Keratinocyte (primary cell): ENCODE measurements around the gene APCDD1L.

Source experiments
- EZH2 ChIP-seq: IDR thresholded peaks from one replicate; pipeline ENCODE4 v1.6.1; 2012; ENCODE audit warnings: inconsistent platforms, mild to moderate bottlenecking, low read length, moderate library complexity
- TF ChIP-seq, protein P1 (sequence below), 3 experiments: IDR thresholded peaks in 1 of 3; conservative IDR thresholded peaks in 1 of 3; optimal IDR thresholded peaks in 1 of 3; 2 replicates in 2 of 3; 3 replicates in 1 of 3; pipeline versions ENCODE3 to v1.5.1; 2011; ENCODE audit warnings: low read length in 3 of 3, mild to moderate bottlenecking in 3 of 3, moderate library complexity in 2 of 3, control low read depth in 1 of 3, inconsistent platforms in 1 of 3; ENCODE audit not compliant: insufficient read depth in 2 of 3; ENCODE audit errors: extremely low read depth in 1 of 3

DNA sequence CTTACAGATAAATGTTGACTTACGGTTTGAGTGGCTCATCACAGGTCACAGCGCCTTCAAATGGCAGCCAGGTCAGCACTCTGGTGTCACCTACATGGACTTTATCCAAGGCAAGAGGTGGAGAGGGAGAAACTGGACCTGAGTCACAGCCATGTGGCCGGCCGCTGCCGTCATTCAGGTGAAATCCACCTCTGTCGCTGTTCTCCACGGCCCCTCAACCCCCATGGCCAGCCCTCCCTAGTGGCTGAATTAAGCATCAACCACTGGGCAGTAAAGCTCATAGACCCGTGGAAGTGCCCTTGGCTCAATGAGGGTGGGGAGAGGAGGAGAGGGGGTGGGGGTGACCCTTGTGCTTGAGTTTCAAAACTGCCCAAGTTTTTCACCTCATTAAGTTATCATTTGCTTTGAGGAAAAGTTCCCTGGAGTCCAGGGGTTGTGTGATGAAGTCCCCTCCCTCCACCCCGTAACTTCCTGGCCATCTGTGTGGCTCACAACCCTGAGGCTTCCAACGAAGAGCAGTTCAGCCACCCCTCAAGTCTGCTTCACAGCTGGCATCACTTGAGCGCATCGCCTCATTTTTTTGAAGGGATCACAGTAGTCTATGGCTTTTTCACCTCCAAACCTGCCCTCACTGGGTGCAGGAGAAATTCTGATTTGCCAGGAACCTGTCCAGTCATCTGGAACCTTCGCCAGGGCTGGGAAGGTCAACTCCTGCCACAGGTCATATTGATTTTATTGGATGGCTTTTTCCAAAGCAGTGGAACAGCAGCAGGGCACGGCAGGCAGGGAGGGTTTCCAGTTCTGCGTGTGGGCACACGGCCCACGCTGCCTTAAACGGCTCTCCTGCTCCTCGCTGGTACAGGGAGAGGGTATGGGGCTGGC is 43.5 kb upstream of the APCDD1L start:
- TF ChIP-seq, protein P1, sequence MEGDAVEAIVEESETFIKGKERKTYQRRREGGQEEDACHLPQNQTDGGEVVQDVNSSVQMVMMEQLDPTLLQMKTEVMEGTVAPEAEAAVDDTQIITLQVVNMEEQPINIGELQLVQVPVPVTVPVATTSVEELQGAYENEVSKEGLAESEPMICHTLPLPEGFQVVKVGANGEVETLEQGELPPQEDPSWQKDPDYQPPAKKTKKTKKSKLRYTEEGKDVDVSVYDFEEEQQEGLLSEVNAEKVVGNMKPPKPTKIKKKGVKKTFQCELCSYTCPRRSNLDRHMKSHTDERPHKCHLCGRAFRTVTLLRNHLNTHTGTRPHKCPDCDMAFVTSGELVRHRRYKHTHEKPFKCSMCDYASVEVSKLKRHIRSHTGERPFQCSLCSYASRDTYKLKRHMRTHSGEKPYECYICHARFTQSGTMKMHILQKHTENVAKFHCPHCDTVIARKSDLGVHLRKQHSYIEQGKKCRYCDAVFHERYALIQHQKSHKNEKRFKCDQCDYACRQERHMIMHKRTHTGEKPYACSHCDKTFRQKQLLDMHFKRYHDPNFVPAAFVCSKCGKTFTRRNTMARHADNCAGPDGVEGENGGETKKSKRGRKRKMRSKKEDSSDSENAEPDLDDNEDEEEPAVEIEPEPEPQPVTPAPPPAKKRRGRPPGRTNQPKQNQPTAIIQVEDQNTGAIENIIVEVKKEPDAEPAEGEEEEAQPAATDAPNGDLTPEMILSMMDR (optimal IDR thresholded peaks at IDR 0.05 in 1 of 3, IDR thresholded peaks at IDR 0.05 in 1 of 3, conservative IDR thresholded peaks at IDR 0.05 in 1 of 3; ENCODE audit: extremely low read depth in 1 of 3, insufficient read depth in 2 of 3, low read length in 3 of 3): no peak
- no peak for TF ChIP-seq EZH2
